Endothelial cell of umbilical vein (primary cell): ENCODE measurements around the gene B3GAT1. TPM values are rescaled to one million over a fixed set of nuclear protein-coding genes. Genes with fewer than 3 reads are reported as not detected.

Source experiments
- BruUV-seq: library from RNA; stranded (reverse); fragments of 400-500 nt; replicated peaks from 2 replicates; lab custom pipeline; 2021; lab: Mats Ljungman, UMichigan
- CTCF ChIA-PET: fragments of 300-600, 350-600 bp; sonication (Branson Sonifier 250); formaldehyde crosslinking; loops from one replicate; lab custom pipeline; 2021; ENCODE audit warnings: antibody characterized with exemption, inconsistent platforms; lab: Charles Lee
- POLR2A ChIA-PET: fragments of 300-600, 350-600 bp; sonication (Branson Sonifier 250); formaldehyde crosslinking; loops from one replicate; lab custom pipeline; 2021; ENCODE audit warnings: antibody characterized with exemption, inconsistent platforms; lab: Charles Lee
- DNase-seq: peaks from one replicate; pipeline ENCODE4 v3.0.0-alpha.2; 2011; ENCODE audit warnings: low read depth, low spot score
- FAIRE-seq: peaks from 2 replicates; lab custom pipeline; 2011; peaks lifted over from hg19 to GRCh38; lab: Jason Lieb, UNC
- H2AFZ ChIP-seq: 2 replicates; pipeline ENCODE4 v1.6.0; 2012; ENCODE audit warnings: low read depth, low read length, control low read depth, inconsistent platforms
- H3K27ac ChIP-seq: 2 replicates; pipeline ENCODE4 v1.5.1; 2011; ENCODE audit warnings: low read depth, mild to moderate bottlenecking, control low read depth, low read length, moderate library complexity; ENCODE audit not compliant: insufficient read depth
- H3K27me3 ChIP-seq, 2 experiments: 2 replicates each; pipeline versions ENCODE4 v1.6.0 to v1.6.1; 2011; ENCODE audit warnings: low read length in 2 of 2, mixed read lengths in 1 of 2; ENCODE audit not compliant: control insufficient read depth in 2 of 2, insufficient read depth in 2 of 2
- H3K36me3 ChIP-seq, 2 experiments: 2 replicates in 1 of 2; 3 replicates in 1 of 2; pipeline ENCODE4 v1.5.1; 2011; ENCODE audit warnings: low read length in 2 of 2, mild to moderate bottlenecking in 1 of 2, moderate library complexity in 1 of 2; ENCODE audit not compliant: control insufficient read depth in 2 of 2, insufficient read depth in 2 of 2; ENCODE audit errors: extremely low read depth in 1 of 2
- H3K4me1 ChIP-seq: 3 replicates; pipeline ENCODE4 v1.5.1; 2011; ENCODE audit warnings: mild to moderate bottlenecking, low read length; ENCODE audit not compliant: control insufficient read depth, insufficient read depth; ENCODE audit errors: extremely low read depth
- H3K4me2 ChIP-seq: 2 replicates; pipeline ENCODE4 v1.6.1; 2011; ENCODE audit warnings: low read length, control low read depth, mixed read lengths; ENCODE audit not compliant: insufficient read depth
- H3K4me3 ChIP-seq, 3 experiments: fragments of 200-600 bp in 1 of 3; sonication (generic), shearing (Covaris generic) in 1 of 3; replicated peaks in 1 of 3; 2 replicates each; pipeline ENCODE4 v1.5.1; 2011 to 2016; ENCODE audit warnings: control low read depth in 3 of 3, low read length in 3 of 3, mild to moderate bottlenecking in 2 of 3, inconsistent platforms in 1 of 3, low read depth in 1 of 3, moderate library complexity in 1 of 3; ENCODE audit not compliant: insufficient read depth in 1 of 3
- H3K79me2 ChIP-seq: 2 replicates; pipeline ENCODE4 v1.6.0; 2012; ENCODE audit warnings: low read length, inconsistent platforms; ENCODE audit not compliant: control insufficient read depth, insufficient read depth
- H3K9ac ChIP-seq: replicated peaks from 2 replicates; pipeline ENCODE3; 2011; ENCODE audit warnings: low read length, control low read depth; ENCODE audit not compliant: insufficient read depth; ENCODE audit errors: extremely low read depth
- H3K9me1 ChIP-seq: replicated peaks from 3 replicates; pipeline ENCODE4 v1.6.0; 2011; ENCODE audit warnings: mild to moderate bottlenecking, low read length; ENCODE audit not compliant: control insufficient read depth, insufficient read depth; ENCODE audit errors: extremely low read depth
- H3K9me3 ChIP-seq: replicated peaks from 2 replicates; pipeline ENCODE4 v1.5.1; 2012; ENCODE audit warnings: low read length, inconsistent platforms; ENCODE audit not compliant: control insufficient read depth, insufficient read depth
- H4K20me1 ChIP-seq: replicated peaks from 2 replicates; pipeline ENCODE3; 2011; ENCODE audit warnings: mild to moderate bottlenecking, low read length; ENCODE audit not compliant: control insufficient read depth, insufficient read depth; ENCODE audit errors: extremely low read depth
- CTCF ChIP-seq, 2 donors: IDR thresholded peaks; 1 replicate in 1 of 2; 2 replicates in 1 of 2; pipeline ENCODE4 v1.5.1; 2011; ENCODE audit warnings: low read length in 2 of 2, mild to moderate bottlenecking in 2 of 2, moderate library complexity in 2 of 2, control low read depth in 1 of 2, inconsistent platforms in 1 of 2, low read depth in 1 of 2; ENCODE audit not compliant: insufficient read depth in 1 of 2; ENCODE audit errors: extremely low read depth in 1 of 2
- EZH2 ChIP-seq: IDR thresholded peaks from 2 replicates; pipeline ENCODE4 v1.6.1; 2012; ENCODE audit warnings: borderline replicate concordance, low read depth, mild to moderate bottlenecking, moderate library complexity, low read length, inconsistent platforms; ENCODE audit not compliant: severe bottlenecking
- FOS ChIP-seq: IDR thresholded peaks from 2 replicates; pipeline ENCODE4 v1.6.1; 2011; ENCODE audit warnings: mild to moderate bottlenecking, low read length, moderate library complexity, borderline replicate concordance; ENCODE audit not compliant: insufficient read depth
- GATA2 ChIP-seq: IDR thresholded peaks from 2 replicates; pipeline ENCODE4 v1.7.0; 2011; ENCODE audit warnings: low read depth, mild to moderate bottlenecking, moderate library complexity, mixed read lengths, low read length; ENCODE audit not compliant: insufficient read length, insufficient read depth
- JUN ChIP-seq: IDR thresholded peaks from 2 replicates; pipeline ENCODE4 v1.6.1; 2011; ENCODE audit warnings: borderline replicate concordance, low read depth; ENCODE audit not compliant: insufficient read length, insufficient read depth
- MAX ChIP-seq: IDR thresholded peaks from 2 replicates; pipeline ENCODE4 v1.6.1; 2011; ENCODE audit not compliant: insufficient read depth, insufficient read length
- MYC ChIP-seq: IDR thresholded peaks from one replicate; pipeline ENCODE4 v1.6.1; 2011; ENCODE audit warnings: mild to moderate bottlenecking, low read depth, low read length
- POLR2A ChIP-seq: IDR thresholded peaks from 2 replicates; pipeline ENCODE4 v1.6.1; 2012; ENCODE audit warnings: low read depth, mild to moderate bottlenecking, control low read depth, low read length
- POLR2AphosphoS5 ChIP-seq: IDR thresholded peaks from 2 replicates; pipeline ENCODE4 v1.6.1; 2012; ENCODE audit warnings: low read depth, mild to moderate bottlenecking, control low read depth, low read length, moderate library complexity; ENCODE audit not compliant: insufficient read depth
- dilution Hi-C: fragments of 300-500 bp; cut with MboI; formaldehyde crosslinking; loops from one replicate; pipeline ENCODE4 v1.15.0; 2019; ENCODE audit warnings: low sequenced_read_pairs; ENCODE audit not compliant: extremely low pct_ligation_motif_present
- intact Hi-C: fragments of 100-400 bp; cut with micrococcal nuclease; formaldehyde crosslinking; loops from one replicate; pipeline ENCODE4 v1.10.0; 2022
- polyA plus RNA-seq, 4 experiments: library from polyadenylated mRNA; depleted of rRNA in 3 of 4; stranded (reverse) in 3 of 4; unstranded in 1 of 4; fragments of >200 nt; gene quantifications; 2 replicates each; pipeline versions ENCODE4 v1.2.1 to v1.2.3, GENCODE V29; 2011 to 2012; ENCODE audit warnings: missing spikeins in 1 of 4
- total RNA-seq: library from RNA; stranded (reverse); gene quantifications from 2 replicates; pipeline ENCODE4 v1.2.3, GENCODE V29; 2021

Gene B3GAT1
- total and polyA plus RNA-seq, 2 donors (not counting 3 experiments of a cell fraction or from before 2014, with no cell fraction given) = 0.01 TPM; not detected in 1

DNA sequence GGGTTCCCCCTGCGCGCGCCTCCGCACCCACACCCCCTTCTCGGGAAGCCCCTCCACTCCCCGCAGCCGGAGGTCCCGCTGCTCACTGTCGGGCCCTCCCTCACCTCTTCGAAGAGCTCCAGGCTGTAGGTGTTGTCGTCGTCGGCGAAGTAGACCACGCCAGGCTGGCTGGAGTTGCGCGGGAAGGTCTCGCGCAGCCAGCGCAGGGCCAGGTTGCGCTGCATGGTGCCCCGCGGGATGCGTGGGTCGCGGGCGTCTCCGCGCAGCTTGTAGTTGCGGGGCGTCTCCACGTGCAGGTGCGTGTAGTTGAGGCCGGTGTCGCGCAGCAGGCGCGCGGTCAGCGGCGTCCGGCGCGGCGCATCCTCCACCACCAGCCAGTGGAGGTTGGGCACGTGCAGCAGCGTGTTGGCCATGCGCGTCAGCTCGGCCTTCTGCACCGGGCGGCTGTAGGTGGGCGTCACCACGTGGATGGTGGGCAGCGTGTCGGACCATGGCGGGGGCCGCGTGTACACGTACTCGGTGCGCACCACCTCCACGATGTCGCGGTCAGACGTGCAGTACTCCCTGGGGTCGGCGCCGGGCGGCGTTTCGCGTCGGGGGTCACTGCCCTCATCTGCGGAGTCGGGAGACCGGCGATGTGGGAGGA lies 28.3 kb downstream of the B3GAT1 start:
- no peak overlapping the region for H3K4me3 ChIP-seq
- no peaks in the 10 kb centered on the region for H3K9me1 ChIP-seq
- H2AFZ ChIP-seq = no peak overlapping the region
- H3K36me3 ChIP-seq = no peaks in the 10 kb centered on the region
- DNase-seq = no peak
- no peaks in the 10 kb centered on the region for H3K79me2 ChIP-seq
- no TSS peak for BruUV-seq
- no peak for FAIRE-seq
- H3K27ac ChIP-seq = no peak overlapping the region
- H3K4me1 ChIP-seq = no peaks in the 10 kb centered on the region
- POLR2A ChIA-PET = no interaction called here
- CTCF ChIA-PET = no interaction called here
- H3K4me2 ChIP-seq = no peak overlapping the region
- dilution Hi-C loops = no loop called here
- no peaks in the 10 kb centered on the region for H4K20me1 ChIP-seq
- intact Hi-C loops = no loop called here
- H3K9ac ChIP-seq = no peak overlapping the region
- TF ChIP-seq MAX (no peak), MYC (no peak), JUN (no peak), POLR2A (no peak), EZH2 (no peak)
- H3K27me3 ChIP-seq = no peaks in the 10 kb centered on the region
- H3K9me3 ChIP-seq = no peaks in the 10 kb centered on the region

DNA sequence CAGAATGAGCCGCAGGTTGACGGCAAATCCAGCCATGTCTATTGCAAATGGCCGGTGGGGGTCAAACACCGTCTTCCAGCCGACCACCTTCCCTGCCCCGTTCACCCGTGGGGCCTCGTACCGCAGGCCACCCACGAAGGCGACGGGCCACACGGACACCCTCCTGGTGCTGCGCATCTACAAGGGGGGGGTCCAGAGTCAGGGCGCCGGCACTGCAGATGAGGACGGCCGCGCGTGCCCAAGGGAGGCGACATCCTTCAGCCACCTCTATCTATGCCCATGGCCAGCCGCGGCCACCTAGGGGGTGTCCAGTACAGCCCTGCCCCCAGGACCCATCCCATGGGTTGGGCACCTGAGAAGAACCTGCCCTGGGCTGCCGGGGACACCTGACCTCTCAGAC lies 29.2 kb downstream of the B3GAT1 start:
- DNase-seq = no peak
- Histone ChIP-seq H3K4me1 (no peaks in the 10 kb centered on the region), H3K4me3 (no peak overlapping the region), H2AFZ (no peak overlapping the region), H3K9me1 (no peaks in the 10 kb centered on the region), H3K36me3 (no peaks in the 10 kb centered on the region), H4K20me1 (no peaks in the 10 kb centered on the region), H3K4me2 (no peak overlapping the region), H3K27me3 (no peaks in the 10 kb centered on the region), H3K9ac (no peak overlapping the region), H3K9me3 (no peaks in the 10 kb centered on the region), H3K79me2 (no peaks in the 10 kb centered on the region), H3K27ac (no peak overlapping the region)
- no peak for FAIRE-seq
- CTCF ChIA-PET = no interaction called here
- TF ChIP-seq CTCF (IDR thresholded peaks at IDR 0.05; ENCODE audit: extremely low read depth in 1 of 2, insufficient read depth in 1 of 2, low read depth in 1 of 2, low read length in 2 of 2) = no peak
- TF ChIP-seq MYC = no peak
- TF ChIP-seq MAX = no peak
- no peak for TF ChIP-seq GATA2
- no peak for TF ChIP-seq JUN
- TF ChIP-seq POLR2AphosphoS5 = no peak
- no peak for TF ChIP-seq EZH2
- TF ChIP-seq POLR2A = no peak
- TF ChIP-seq FOS = no peak
- intact Hi-C loops = no loop called here
- BruUV-seq = no TSS peak
- dilution Hi-C loops = no loop called here
- POLR2A ChIA-PET = no interaction called here
